ENCODE data around the gene TACC3.

TACC3 gene

DNA sequence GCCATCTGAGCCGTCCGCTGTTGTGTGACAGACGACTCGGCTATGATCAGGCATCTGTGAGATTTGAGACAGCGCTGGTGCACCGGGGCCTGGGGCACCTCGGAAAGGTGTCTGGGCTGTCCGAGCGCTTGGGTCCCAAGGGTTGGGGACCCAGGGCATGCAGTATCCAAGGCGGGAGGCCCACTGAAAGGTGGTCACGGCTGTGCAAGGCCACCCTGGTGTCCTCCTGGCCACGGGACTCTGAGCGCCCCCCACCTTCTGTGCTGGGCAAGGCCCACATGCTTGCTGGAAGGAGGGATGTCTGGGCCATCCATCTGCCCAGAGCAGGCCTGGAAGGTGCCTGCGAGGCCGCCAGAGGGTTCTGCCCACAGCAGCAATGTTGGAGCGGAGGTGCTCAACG lies 19.9 kb downstream of the TACC3 start (continued):
- TF ChIP-seq, protein P1, sequence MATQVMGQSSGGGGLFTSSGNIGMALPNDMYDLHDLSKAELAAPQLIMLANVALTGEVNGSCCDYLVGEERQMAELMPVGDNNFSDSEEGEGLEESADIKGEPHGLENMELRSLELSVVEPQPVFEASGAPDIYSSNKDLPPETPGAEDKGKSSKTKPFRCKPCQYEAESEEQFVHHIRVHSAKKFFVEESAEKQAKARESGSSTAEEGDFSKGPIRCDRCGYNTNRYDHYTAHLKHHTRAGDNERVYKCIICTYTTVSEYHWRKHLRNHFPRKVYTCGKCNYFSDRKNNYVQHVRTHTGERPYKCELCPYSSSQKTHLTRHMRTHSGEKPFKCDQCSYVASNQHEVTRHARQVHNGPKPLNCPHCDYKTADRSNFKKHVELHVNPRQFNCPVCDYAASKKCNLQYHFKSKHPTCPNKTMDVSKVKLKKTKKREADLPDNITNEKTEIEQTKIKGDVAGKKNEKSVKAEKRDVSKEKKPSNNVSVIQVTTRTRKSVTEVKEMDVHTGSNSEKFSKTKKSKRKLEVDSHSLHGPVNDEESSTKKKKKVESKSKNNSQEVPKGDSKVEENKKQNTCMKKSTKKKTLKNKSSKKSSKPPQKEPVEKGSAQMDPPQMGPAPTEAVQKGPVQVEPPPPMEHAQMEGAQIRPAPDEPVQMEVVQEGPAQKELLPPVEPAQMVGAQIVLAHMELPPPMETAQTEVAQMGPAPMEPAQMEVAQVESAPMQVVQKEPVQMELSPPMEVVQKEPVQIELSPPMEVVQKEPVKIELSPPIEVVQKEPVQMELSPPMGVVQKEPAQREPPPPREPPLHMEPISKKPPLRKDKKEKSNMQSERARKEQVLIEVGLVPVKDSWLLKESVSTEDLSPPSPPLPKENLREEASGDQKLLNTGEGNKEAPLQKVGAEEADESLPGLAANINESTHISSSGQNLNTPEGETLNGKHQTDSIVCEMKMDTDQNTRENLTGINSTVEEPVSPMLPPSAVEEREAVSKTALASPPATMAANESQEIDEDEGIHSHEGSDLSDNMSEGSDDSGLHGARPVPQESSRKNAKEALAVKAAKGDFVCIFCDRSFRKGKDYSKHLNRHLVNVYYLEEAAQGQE (tag by site-specific recombination; IDR thresholded peaks at IDR 0.05) = no peak
- TF ChIP-seq ZNF292 (tag by site-specific recombination; IDR thresholded peaks at IDR 0.05; ENCODE audit: borderline replicate concordance, low read depth) = no peak

DNA sequence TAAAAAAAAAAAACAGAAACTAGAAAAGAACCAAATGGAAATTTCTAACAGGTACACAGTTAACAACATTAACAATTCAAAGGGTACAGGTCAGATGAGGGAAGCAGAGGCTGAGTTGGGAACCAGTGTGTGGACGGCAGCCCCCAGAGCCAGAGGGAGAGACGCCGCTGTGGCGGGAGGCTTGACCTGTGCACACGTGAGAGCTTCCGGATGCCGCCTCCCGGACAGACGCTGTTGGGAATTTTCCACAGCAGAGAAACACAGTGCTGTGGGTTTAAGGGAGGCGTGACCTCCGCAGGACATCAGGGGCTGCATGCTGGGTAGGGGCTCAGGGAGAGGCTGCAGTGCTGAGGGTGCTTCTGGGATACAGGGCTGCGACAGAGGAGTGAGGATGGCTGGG lies 22.2 kb downstream of the TACC3 start:
- Histone ChIP-seq H3K4me3 (ENCODE audit: low read depth, low read length) (no peak overlapping the region), H3K27ac (ENCODE audit: extremely low read depth, low read depth, low read length) (no peak overlapping the region), H3K4me1 (ENCODE audit: control insufficient read depth, insufficient read depth, low read length) (no peaks in the 10 kb centered on the region), H3K9me3 (ENCODE audit: control insufficient read depth, insufficient read depth, low read depth, low read length) (no peaks in the 10 kb centered on the region), H3K36me3 (ENCODE audit: control insufficient read depth in 2 of 2, insufficient read depth in 1 of 2, low read length in 2 of 2) (peaks cover 0 to 62% of the 10 kb centered on the region in 2 experiments; a peak in 2 of 3 replicates)
- CTCF ChIA-PET = interaction anchor here (8.0 kb wide), 1 partner anchor 67 kb away, joined by 148 read pairs; no protein-coding TSS in a partner anchor
- TF ChIP-seq ZNF19 (tag by site-specific recombination; IDR thresholded peaks at IDR 0.05; ENCODE audit: low read depth) (no peak), ZNF785 (tag by site-specific recombination; IDR thresholded peaks at IDR 0.05) (no peak), ZNF16 (tag by site-specific recombination; IDR thresholded peaks at IDR 0.05; ENCODE audit: low read depth) (no peak), ZIC2 (tag by site-specific recombination; IDR thresholded peaks at IDR 0.05) (peak; percentile 18; the same call in 1 of the 2 replicates), ZNF555 (tag by site-specific recombination; conservative IDR thresholded peaks at IDR 0.05) (no peak)
- TF ChIP-seq, protein P2, sequence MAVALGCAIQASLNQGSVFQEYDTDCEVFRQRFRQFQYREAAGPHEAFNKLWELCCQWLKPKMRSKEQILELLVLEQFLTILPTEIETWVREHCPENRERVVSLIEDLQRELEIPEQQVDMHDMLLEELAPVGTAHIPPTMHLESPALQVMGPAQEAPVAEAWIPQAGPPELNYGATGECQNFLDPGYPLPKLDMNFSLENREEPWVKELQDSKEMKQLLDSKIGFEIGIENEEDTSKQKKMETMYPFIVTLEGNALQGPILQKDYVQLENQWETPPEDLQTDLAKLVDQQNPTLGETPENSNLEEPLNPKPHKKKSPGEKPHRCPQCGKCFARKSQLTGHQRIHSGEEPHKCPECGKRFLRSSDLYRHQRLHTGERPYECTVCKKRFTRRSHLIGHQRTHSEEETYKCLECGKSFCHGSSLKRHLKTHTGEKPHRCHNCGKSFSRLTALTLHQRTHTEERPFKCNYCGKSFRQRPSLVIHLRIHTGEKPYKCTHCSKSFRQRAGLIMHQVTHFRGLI (tag by site-specific recombination; IDR thresholded peaks at IDR 0.05) = no peak
- POLR2A ChIA-PET = no interaction called here

DNA sequence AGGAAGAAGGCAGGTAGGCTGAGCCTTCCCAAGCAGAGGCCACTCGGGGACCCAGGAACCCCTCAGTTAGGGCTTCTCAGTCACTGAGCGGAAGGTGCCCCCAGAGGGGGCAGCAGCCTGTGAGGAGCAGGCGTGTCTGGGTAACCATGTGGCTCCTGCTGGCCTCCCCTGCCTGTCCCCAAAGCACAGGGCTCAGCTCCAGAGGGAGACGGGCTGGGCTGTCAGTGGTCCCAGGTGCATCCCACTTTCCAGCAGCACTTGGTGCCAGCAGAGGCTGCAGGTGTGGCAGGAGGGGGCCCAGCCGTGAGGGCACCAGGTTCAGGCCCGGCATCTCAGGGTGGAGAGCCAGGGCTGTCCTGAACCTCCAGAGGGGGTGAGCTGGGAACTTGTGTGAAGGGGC lies 22.7 kb downstream of the TACC3 start:
- Histone ChIP-seq H3K27ac (ENCODE audit: extremely low read depth, low read depth, low read length) (no peak overlapping the region), H3K4me1 (ENCODE audit: control insufficient read depth, insufficient read depth, low read length) (no peaks in the 10 kb centered on the region), H3K9me3 (ENCODE audit: control insufficient read depth, insufficient read depth, low read depth, low read length) (no peaks in the 10 kb centered on the region), H3K4me3 (ENCODE audit: low read depth, low read length) (no peak overlapping the region), H3K36me3 (ENCODE audit: control insufficient read depth in 2 of 2, insufficient read depth in 1 of 2, low read length in 2 of 2) (peaks cover 0 to 58% of the 10 kb centered on the region in 2 experiments; a peak in 2 of 3 replicates)
- ChIA-PET POLR2A (interaction anchor here (0.9 to 2.2 kb wide), 2 partner anchors 23 to 63 kb away, joined by 3 to 6 read pairs; partner anchors contain the start of genes TACC3 and TMEM129), CTCF (interaction anchor here (0.6 to 8.0 kb wide), 3 partner anchors 18 to 156 kb away, joined by 3 to 148 read pairs (median 7); no protein-coding TSS in a partner anchor)
- TF ChIP-seq KLF8 (tag by site-specific recombination; IDR thresholded peaks at IDR 0.05) = no peak
- TF ChIP-seq MEIS1 (CRISPR knock-in tag; IDR thresholded peaks at IDR 0.05; ENCODE audit: borderline replicate concordance) = no peak
- no peak for TF ChIP-seq ZBTB48 (tag by site-specific recombination; IDR thresholded peaks at IDR 0.05)
- TF ChIP-seq ZNF785 (tag by site-specific recombination; IDR thresholded peaks at IDR 0.05) = no peak
- no peak for TF ChIP-seq ZNF404 (tag by site-specific recombination; IDR thresholded peaks at IDR 0.05)
- no peak for TF ChIP-seq SALL2 (tag by site-specific recombination; IDR thresholded peaks at IDR 0.05; ENCODE audit: borderline replicate concordance)

DNA sequence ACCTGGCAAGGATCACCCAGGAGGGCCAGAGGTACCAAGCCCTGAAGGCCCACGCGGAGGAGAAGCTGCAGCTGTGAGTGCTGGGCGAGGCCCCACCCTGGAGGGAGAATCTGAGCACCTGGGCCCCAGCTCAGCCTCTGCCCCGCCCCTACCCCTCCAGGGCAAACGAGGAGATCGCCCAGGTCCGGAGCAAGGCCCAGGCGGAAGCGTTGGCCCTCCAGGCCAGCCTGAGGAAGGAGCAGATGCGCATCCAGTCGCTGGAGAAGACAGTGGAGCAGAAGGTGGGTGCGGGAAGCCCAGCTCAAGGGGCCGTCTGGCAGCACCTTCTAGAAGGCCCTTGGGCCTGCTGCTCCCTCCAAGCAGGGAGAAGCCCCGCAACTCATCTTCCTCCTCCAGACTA lies 23.2 kb downstream of the TACC3 start:
- peak; percentile 74 for TF ChIP-seq ZBTB17 (tag by site-specific recombination; IDR thresholded peaks at IDR 0.05)
- TF ChIP-seq, protein P3, sequence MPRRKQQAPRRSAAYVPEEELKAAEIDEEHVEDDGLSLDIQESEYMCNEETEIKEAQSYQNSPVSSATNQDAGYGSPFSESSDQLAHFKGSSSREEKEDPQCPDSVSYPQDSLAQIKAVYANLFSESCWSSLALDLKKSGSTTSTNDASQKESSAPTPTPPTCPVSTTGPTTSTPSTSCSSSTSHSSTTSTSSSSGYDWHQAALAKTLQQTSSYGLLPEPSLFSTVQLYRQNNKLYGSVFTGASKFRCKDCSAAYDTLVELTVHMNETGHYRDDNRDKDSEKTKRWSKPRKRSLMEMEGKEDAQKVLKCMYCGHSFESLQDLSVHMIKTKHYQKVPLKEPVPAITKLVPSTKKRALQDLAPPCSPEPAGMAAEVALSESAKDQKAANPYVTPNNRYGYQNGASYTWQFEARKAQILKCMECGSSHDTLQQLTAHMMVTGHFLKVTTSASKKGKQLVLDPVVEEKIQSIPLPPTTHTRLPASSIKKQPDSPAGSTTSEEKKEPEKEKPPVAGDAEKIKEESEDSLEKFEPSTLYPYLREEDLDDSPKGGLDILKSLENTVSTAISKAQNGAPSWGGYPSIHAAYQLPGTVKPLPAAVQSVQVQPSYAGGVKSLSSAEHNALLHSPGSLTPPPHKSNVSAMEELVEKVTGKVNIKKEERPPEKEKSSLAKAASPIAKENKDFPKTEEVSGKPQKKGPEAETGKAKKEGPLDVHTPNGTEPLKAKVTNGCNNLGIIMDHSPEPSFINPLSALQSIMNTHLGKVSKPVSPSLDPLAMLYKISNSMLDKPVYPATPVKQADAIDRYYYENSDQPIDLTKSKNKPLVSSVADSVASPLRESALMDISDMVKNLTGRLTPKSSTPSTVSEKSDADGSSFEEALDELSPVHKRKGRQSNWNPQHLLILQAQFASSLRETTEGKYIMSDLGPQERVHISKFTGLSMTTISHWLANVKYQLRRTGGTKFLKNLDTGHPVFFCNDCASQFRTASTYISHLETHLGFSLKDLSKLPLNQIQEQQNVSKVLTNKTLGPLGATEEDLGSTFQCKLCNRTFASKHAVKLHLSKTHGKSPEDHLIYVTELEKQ (tag by site-specific recombination; IDR thresholded peaks at IDR 0.05; ENCODE audit: borderline replicate concordance) = no peak
- Histone ChIP-seq H3K4me3 (ENCODE audit: low read depth, low read length) (no peak overlapping the region), H3K4me1 (ENCODE audit: control insufficient read depth, insufficient read depth, low read length) (no peaks in the 10 kb centered on the region), H3K27ac (ENCODE audit: extremely low read depth, low read depth, low read length) (no peak overlapping the region), H3K36me3 (ENCODE audit: control insufficient read depth in 2 of 2, insufficient read depth in 1 of 2, low read length in 2 of 2) (peaks cover 0 to 52% of the 10 kb centered on the region in 2 experiments; a peak in 2 of 3 replicates), H3K9me3 (ENCODE audit: control insufficient read depth, insufficient read depth, low read depth, low read length) (no peaks in the 10 kb centered on the region)
- ChIA-PET CTCF (interaction anchor here (0.6 to 8.0 kb wide), 4 partner anchors 19 to 156 kb away, joined by 3 to 148 read pairs (median 6); no protein-coding TSS in a partner anchor), POLR2A (interaction anchor here (0.9 to 2.2 kb wide), 3 partner anchors 23 to 64 kb away, joined by 3 to 6 read pairs (median 4); partner anchors contain the start of genes TACC3 and TMEM129)

Measured in HEK293 (cell line).